Inflammatory macrophage treated with lipopolysaccharide for 4 hours (primary cell): ENCODE data around the gene TNNI3K.
"Not testable (repeated sequence)": the region's sequence is repeated elsewhere in the genome, so short reads cannot be mapped to it uniquely, and the experiment has no call there.

Experiments used
- DNase-seq: peaks from one replicate; pipeline ENCODE4 v3.0.0-alpha.2; 2020

TNNI3K gene

DNA sequence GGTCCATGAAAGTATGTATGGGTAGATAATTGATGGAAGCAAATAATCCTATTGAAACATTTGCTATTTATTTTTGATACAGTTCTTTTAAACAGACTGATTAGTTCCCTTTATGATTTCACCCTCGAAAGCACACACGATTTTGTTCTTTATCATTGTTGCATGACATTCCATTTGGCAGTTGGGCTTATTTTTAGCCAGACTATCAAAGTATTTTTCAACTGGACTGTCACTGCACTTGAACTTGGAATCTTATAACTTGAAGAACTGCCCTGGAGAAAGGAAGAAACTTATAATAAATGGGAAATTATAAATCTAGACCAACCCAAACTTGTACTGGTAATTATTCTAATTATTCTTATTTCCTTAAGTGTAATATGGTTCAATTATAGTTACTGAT is at the start of gene TNNI3K:
TSS of gene TNNI3K (plus strand) at position 235 of the 400 bp plus-strand sequence. CDS start at position 300, 65 bp downstream.
- no peak for DNase-seq

- DNase-seq, result no peak
Observed at GRCh38 chr1:74193908-74194307, 41.3 kb upstream of the TNNI3K start.

DNA sequence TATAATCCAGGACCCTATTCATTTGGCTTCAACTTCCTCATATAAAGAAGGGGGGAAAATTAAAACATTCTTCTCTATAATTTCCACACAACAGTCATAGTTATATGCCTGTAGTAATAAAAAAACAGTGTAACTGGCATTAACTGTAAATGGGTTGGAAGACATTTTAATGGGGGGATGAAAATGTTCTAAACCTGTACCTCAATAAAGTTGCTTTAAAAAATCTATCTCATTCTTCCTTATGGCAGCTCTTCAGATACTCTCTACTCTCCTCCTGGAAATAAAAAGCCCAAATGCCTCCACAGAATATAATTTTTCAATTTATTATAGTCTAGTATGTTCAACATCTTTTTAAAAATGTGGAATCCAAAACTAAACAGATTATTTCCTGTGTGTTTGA is 39.8 kb upstream of the TNNI3K start:
- DNase-seq, result no peak

DNA sequence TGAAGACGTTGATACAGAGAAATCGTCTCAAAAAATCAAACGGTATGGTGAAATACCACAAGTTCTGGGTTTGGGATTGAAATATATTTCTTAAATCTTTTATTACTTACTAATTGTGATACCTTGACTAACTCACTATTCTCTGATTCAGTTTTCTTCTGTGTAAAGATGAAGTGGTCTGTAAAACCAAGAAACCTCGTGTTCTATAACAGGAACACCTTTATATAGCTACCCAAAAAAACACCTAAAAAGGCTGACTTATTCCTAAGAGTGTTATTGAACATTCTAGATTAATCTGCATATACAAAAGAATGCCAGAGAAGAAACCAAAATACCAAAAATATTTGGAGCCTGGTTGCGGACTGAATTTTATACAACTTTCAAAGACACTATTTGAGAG is 37.9 kb upstream of the TNNI3K start:
- DNase-seq, result no peak

DNA sequence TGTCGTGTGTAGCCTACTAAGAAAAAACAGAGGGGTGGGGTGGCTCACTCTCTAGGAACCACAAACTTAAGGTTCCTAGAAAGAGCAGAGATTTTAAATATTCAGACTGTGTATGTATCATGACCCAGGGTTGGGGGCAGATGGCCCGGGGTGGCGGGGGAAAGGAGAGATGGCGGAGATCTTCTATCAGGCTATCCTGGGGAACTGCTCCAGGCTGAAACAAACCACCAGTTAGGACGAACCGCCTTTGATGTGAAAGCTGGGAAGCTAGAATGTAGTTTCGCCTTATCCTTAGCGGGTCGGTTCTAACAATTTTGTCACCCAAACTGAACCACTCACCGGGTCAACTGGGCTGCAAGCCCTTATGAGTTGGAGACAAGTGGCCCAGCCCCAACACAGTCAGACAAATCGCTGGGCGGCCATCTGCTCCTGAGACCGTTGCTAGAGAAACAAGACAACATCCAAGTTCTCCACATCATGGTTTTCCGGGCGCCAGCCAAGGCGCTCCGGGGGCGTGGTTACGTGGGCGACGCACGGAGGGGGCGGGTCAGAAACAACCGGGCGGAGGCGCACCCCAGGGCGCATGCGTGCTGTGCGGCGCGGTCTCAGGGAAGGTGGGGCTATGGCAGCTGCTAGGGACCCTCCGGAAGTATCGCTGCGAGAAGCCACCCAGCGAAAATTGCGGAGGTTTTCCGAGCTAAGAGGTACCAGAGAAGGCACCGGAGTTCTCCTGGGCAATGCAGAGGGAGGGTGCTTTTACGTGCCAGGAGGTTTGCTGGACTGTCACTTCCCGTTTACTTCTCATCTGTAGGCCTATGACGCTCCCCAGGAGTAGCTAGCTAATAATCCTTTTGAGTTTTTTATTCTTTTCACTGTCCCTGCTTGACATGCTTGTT is 37.3 kb upstream of the TNNI3K start, which contains the start of the genes FPGT and LRRIQ3:
TSS of gene FPGT (plus strand) at position 586 of the 896 bp plus-strand sequence. CDS start at position 623, 37 bp downstream.
TSS of gene LRRIQ3 (minus strand) at position 520 of the 896 bp plus-strand sequence. CDS start 14,492 bp downstream, outside the sequence.
- peak; percentile 91 for DNase-seq

- DNase-seq, result peak; percentile 60
Observed at GRCh38 chr1:74199504-74199903, 35.7 kb upstream of the TNNI3K start.

- DNase-seq, result no peak
Observed at GRCh38 chr1:74205266-74205665, 29.9 kb upstream of the TNNI3K start.

- no peak for DNase-seq
Observed at GRCh38 chr1:74215229-74215628, 20.0 kb upstream of the TNNI3K start.

GRCh38 chr1:74222701-74223100 is 12.5 kb upstream of the TNNI3K start:
- DNase-seq, result no peak

- no peak for DNase-seq
Observed at GRCh38 chr1:74223453-74223852, 11.7 kb upstream of the TNNI3K start.

- DNase-seq, result no peak
Observed at GRCh38 chr1:74236440-74236839, 1.3 kb downstream of the TNNI3K start.

DNA sequence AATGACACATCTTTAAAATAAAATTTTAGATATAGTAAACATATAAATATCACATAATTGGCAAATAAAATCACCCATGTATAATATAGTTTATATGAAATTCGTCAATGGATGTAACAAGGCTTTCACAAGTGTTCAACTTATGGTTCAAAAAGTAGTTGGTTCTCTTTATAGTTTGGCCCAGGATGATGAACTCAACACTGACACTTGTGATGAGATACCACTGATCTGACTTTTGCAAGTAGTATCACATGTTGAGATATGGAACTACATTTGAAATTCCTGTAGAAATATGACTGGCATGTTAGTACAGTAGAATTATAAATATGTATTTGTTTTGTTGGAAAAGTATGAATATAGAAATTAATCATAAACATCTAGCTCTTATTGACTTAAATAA is 1.8 kb downstream of the TNNI3K start:
- DNase-seq, result no peak

GRCh38 chr1:74237787-74238186 is 2.6 kb downstream of the TNNI3K start:
- no peak for DNase-seq

DNA sequence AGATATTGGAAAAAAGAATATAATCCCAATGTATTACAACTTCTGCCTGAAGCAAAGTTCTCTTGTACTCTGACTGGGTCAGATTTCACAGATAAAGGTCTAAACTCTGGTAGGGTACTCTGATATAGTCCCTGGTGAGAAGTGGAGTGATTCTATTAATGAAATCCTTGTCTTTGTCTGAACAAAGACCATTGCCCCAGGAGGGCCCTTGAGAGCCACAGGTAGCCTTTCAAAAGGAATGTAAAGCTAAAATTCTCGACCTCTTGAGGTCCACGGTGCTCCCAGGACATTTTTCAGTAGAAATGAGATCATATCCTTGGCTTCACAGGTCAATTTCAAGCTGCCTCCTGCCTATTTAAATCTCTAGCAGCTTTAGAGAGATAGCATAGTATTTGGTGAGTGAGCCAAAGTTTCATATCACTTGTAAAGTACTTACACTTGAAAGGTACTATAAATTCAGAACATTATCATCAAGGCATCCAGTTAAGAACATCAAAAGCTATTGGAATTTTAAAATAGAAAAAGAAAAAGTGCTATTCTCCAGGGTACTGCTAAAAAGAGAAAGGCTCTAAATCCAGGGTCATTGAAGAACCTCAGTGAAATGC is 10.1 kb downstream of the TNNI3K start:
- no peak for DNase-seq

DNA sequence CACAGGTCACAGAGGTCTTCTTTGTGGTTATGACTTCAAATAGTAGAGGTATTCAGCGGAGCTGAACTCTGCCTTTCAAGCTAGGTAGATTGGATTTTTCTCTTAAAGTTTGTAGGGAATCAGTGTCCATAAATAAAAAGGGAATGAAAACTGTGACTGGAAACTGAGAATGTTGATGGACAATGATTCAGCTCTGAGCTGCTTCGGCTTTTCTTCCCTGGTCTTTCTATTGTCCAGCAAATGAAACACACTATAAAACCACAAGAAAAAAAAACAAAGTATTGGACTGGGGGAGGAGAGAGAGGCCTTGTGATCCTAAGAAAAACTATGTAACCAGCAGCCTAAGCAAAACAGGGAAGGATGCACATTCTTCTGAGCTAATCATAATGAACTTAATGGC is 11.1 kb downstream of the TNNI3K start:
- no peak for DNase-seq

DNA sequence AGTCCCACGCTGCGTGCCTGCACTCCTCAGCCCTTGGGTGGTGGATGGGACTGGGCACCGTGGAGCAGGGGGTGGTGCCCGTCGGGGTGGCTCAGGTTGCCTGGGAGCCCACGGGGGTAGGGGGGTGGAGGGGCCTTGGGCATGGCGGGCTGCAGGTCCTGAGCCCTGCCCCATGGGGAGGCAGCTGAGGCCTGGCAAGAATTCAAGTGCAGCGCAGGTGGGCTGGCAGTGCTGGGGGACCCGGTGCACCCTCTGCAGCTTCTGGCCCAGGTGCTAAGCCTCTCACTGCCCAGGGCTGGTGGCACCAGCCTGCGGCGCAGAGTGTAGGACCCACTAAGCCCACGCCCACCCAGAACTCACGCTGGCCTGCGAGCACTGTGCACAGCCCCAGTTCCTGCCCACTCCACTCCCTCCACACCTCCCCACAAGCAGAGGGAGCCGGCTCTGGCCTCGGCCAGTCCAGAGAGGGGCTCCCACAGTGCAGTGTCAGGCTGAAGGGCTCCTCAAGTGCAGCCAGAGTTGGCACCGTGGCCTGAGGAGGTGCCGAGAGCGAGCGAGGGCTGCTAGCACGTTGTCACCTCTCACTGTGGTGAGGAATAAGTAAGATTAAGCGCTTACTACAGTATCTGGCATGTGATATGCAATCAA is 12.8 kb downstream of the TNNI3K start:
- DNase-seq, result no peak

- not testable (repeated sequence) for DNase-seq
Observed at GRCh38 chr1:74253243-74253824, 18.1 kb downstream of the TNNI3K start.

DNA sequence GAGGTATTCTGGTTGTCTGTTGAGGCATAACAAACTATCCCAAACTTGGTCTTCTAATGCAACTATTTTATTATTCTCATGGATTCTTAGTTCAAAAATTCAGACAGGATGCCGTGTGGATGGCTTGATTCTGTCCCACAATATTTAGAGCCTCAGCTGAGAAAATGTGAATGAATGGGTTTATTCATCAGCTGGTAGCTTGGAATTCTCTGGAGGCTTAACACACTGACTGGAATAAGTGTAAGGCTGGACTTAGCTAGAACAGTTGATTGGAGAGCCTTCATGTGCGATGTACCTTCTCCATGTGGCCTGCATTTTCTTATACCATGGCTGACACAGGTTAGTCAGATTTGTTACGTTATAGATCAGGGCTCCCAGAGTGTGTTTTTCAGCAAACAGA is 30.8 kb downstream of the TNNI3K start:
- DNase-seq, result no peak

DNA sequence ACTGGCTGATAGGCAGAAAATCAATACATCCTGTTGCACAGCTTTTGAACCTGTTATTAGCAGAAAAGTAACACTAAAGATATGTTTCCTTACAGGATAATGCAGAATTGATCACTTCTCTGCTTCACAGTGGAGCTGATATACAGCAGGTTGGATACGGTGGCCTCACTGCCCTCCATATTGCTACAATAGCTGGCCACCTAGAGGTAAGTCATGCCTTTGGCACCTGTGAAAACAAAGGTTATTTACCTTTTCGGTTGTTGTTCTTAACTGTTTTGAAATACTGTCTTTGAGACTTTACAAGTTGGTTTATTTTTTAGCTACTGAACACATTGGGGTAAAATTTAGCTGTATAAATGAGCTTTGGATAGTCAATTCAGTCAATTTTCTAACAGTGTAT is 36.3 kb downstream of the TNNI3K start:
- no peak for DNase-seq

GRCh38 chr1:74280642-74281396 is 45.6 kb downstream of the TNNI3K start:
- no peak for DNase-seq

DNA sequence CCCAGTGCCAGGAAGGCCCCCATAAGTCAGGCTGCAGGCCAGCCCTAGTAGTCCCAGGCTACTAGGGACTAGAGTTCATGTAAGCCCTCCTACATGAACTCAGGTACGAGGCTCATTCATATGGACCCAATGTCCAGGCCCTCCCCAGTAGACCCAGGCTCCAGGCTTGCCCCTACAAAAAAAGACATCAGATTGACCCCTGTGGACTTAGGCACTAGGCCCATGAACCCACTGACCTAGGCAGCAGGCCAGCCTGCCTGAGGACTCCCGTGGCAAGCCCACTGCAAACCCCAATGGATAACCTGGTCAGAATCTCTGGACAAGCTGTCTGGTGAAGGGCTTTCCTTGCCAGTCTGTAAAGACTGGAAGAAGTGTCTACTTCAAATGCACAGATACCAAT is 51.2 kb downstream of the TNNI3K start:
- no peak for DNase-seq

DNA sequence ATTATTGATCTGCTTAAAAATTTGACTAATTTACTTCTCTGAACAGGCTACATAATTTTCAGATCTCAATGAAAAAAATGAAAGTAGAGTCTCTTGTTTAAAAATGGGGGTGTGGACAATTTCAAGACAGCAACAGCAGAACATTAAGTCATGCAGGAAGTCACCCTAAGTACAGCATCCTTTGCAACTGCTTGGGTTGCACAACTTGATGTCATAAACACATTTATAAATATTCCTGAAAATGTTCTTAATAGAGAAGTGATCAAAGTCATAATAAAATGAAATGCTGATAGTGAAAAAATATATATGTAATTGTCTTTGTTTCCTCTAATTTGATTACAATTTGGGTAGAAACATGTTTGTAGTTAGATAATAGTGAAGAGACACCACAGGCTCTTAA is 79.3 kb downstream of the TNNI3K start:
- DNase-seq, result no peak
